ENCODE measurements around the gene PCDHGA2.
"Not testable (repeated sequence)": the region's sequence is repeated elsewhere in the genome, so short reads cannot be mapped to it uniquely, and the experiment has no call there.

PCDHGA2 gene

GRCh38 chr5:141366016-141366896, 27.7 kb downstream of the PCDHGA2 start:
- Histone ChIP-seq H3K9ac (ENCODE audit: low read length) (no peak overlapping the region), H3K36me3 (ENCODE audit: control insufficient read depth, insufficient read depth, low read length) (no peaks in the 10 kb centered on the region; the same call in 1 of the 2 replicates), H3K27ac (ENCODE audit: low read depth, low read length) (no peak overlapping the region), H3K4me3 (ENCODE audit: low read depth, low read length) (no peak overlapping the region), H3K4me1 (ENCODE audit: control insufficient read depth, insufficient read depth, low read length) (no peaks in the 10 kb centered on the region), H3K9me3 (ENCODE audit: control insufficient read depth, insufficient read depth, low read depth, low read length) (peaks cover 61% of the 10 kb centered on the region), H3K27me3 (ENCODE audit: control insufficient read depth, insufficient read depth, low read length) (no peaks in the 10 kb centered on the region)

GRCh38 chr5:141369994-141370848, 31.7 kb downstream of the PCDHGA2 start, which contains the start of gene PCDHGB3:
Gene PCDHGB3 (plus strand): TSS chr5:141370242. CDS start chr5:141370395, 153 bp downstream.
- no peak within 1 kb of the TSS for H3K27ac ChIP-seq (ENCODE audit: low read depth, low read length)
- no peaks in the 10 kb centered on the region for H3K27me3 ChIP-seq (ENCODE audit: control insufficient read depth, insufficient read depth, low read length)
- H3K4me1 ChIP-seq (ENCODE audit: control insufficient read depth, insufficient read depth, low read length): no peaks in the 10 kb centered on the region
- H3K4me3 ChIP-seq (ENCODE audit: low read depth, low read length): peak within 1 kb of the TSS; percentile 21
- peaks cover 57% of the 10 kb centered on the region for H3K9me3 ChIP-seq (ENCODE audit: control insufficient read depth, insufficient read depth, low read depth, low read length)
- no peaks in the 10 kb centered on the region; the same call in 1 of the 2 replicates for H3K36me3 ChIP-seq (ENCODE audit: control insufficient read depth, insufficient read depth, low read length)
- no peak within 1 kb of the TSS for H3K9ac ChIP-seq (ENCODE audit: low read length)

- H3K27me3 ChIP-seq (ENCODE audit: control insufficient read depth, insufficient read depth, low read length): no peaks in the 10 kb centered on the region
- no peaks in the 10 kb centered on the region for H3K36me3 ChIP-seq (ENCODE audit: control insufficient read depth, insufficient read depth, low read length)
- no peak overlapping the region for H3K27ac ChIP-seq (ENCODE audit: low read depth, low read length)
- H3K9ac ChIP-seq (ENCODE audit: low read length): no peak overlapping the region
- H3K4me1 ChIP-seq (ENCODE audit: control insufficient read depth, insufficient read depth, low read length): no peaks in the 10 kb centered on the region
- no peak overlapping the region for H3K4me3 ChIP-seq (ENCODE audit: low read depth, low read length)
- H3K9me3 ChIP-seq (ENCODE audit: control insufficient read depth, insufficient read depth, low read depth, low read length): peaks cover 55% of the 10 kb centered on the region
These were observed 33.3 kb downstream of the PCDHGA2 start for GRCh38 chr5:141371572-141372475.

GRCh38 chr5:141373673-141374317, 35.2 kb downstream of the PCDHGA2 start, which contains the start of gene PCDHGA6:
Gene PCDHGA6 (plus strand): TSS chr5:141373891. CDS start chr5:141374084, 193 bp downstream.
- H3K27me3 ChIP-seq (ENCODE audit: control insufficient read depth, insufficient read depth, low read length): no peaks in the 10 kb centered on the region
- H3K9me3 ChIP-seq (ENCODE audit: control insufficient read depth, insufficient read depth, low read depth, low read length): peaks cover 57% of the 10 kb centered on the region
- peak within 1 kb of the TSS; percentile 18; the same call in 1 of the 2 replicates for H3K4me3 ChIP-seq (ENCODE audit: low read depth, low read length)
- no peak within 1 kb of the TSS for H3K27ac ChIP-seq (ENCODE audit: low read depth, low read length)
- no peaks in the 10 kb centered on the region for H3K36me3 ChIP-seq (ENCODE audit: control insufficient read depth, insufficient read depth, low read length)
- no peaks in the 10 kb centered on the region for H3K4me1 ChIP-seq (ENCODE audit: control insufficient read depth, insufficient read depth, low read length)
- no peak within 1 kb of the TSS for H3K9ac ChIP-seq (ENCODE audit: low read length)

GRCh38 chr5:141374627-141375026, 36.1 kb downstream of the PCDHGA2 start:
- H3K9me3 ChIP-seq (ENCODE audit: control insufficient read depth, insufficient read depth, low read depth, low read length): peaks cover 55% of the 10 kb centered on the region
- H3K4me3 ChIP-seq (ENCODE audit: low read depth, low read length): no peak overlapping the region
- no peaks in the 10 kb centered on the region for H3K27me3 ChIP-seq (ENCODE audit: control insufficient read depth, insufficient read depth, low read length)
- no peak overlapping the region for H3K9ac ChIP-seq (ENCODE audit: low read length)
- H3K27ac ChIP-seq (ENCODE audit: low read depth, low read length): no peak overlapping the region
- no peaks in the 10 kb centered on the region for H3K36me3 ChIP-seq (ENCODE audit: control insufficient read depth, insufficient read depth, low read length)
- H3K4me1 ChIP-seq (ENCODE audit: control insufficient read depth, insufficient read depth, low read length): no peaks in the 10 kb centered on the region

GRCh38 chr5:141375444-141376155, 37.0 kb downstream of the PCDHGA2 start:
- H3K27me3 ChIP-seq (ENCODE audit: control insufficient read depth, insufficient read depth, low read length); H3K9ac ChIP-seq (ENCODE audit: low read length); H3K4me3 ChIP-seq (ENCODE audit: low read depth, low read length); H3K4me1 ChIP-seq (ENCODE audit: control insufficient read depth, insufficient read depth, low read length); H3K27ac ChIP-seq (ENCODE audit: low read depth, low read length); H3K36me3 ChIP-seq (ENCODE audit: control insufficient read depth, insufficient read depth, low read length): not testable (repeated sequence)
- H3K9me3 ChIP-seq (ENCODE audit: control insufficient read depth, insufficient read depth, low read depth, low read length): peaks cover 50% of the 10 kb centered on the region

GRCh38 chr5:141382469-141383294, 44.1 kb downstream of the PCDHGA2 start, which contains the start of gene PCDHGA7:
Gene PCDHGA7 (plus strand): TSS chr5:141382742. CDS start chr5:141382900, 158 bp downstream.
- H3K27me3 ChIP-seq (ENCODE audit: control insufficient read depth, insufficient read depth, low read length): peaks cover 12% of the 10 kb centered on the region
- peak within 1 kb of the TSS; percentile 54 for H3K9ac ChIP-seq (ENCODE audit: low read length)
- no peaks in the 10 kb centered on the region for H3K36me3 ChIP-seq (ENCODE audit: control insufficient read depth, insufficient read depth, low read length)
- peaks cover 32% of the 10 kb centered on the region for H3K9me3 ChIP-seq (ENCODE audit: control insufficient read depth, insufficient read depth, low read depth, low read length)
- no peaks in the 10 kb centered on the region for H3K4me1 ChIP-seq (ENCODE audit: control insufficient read depth, insufficient read depth, low read length)
- peak within 1 kb of the TSS; percentile 71 for H3K4me3 ChIP-seq (ENCODE audit: low read depth, low read length)
- no peak within 1 kb of the TSS for H3K27ac ChIP-seq (ENCODE audit: low read depth, low read length)

- H3K27ac ChIP-seq (ENCODE audit: low read depth, low read length): no peak overlapping the region
- peaks cover 34% of the 10 kb centered on the region for H3K9me3 ChIP-seq (ENCODE audit: control insufficient read depth, insufficient read depth, low read depth, low read length)
- peak overlapping the region; percentile 71 for H3K4me3 ChIP-seq (ENCODE audit: low read depth, low read length)
- H3K36me3 ChIP-seq (ENCODE audit: control insufficient read depth, insufficient read depth, low read length): peaks cover 1% of the 10 kb centered on the region; the same call in 1 of the 2 replicates
- no peak overlapping the region for H3K9ac ChIP-seq (ENCODE audit: low read length)
- H3K4me1 ChIP-seq (ENCODE audit: control insufficient read depth, insufficient read depth, low read length): no peaks in the 10 kb centered on the region
- H3K27me3 ChIP-seq (ENCODE audit: control insufficient read depth, insufficient read depth, low read length): peaks cover 16% of the 10 kb centered on the region
These were observed 44.8 kb downstream of the PCDHGA2 start for GRCh38 chr5:141383345-141383744.
